Activated T-cell treated with anti-CD3 and anti-CD28 coated beads for 24 hours (primary cell): Measurements from ENCODE around the gene TMEM94.
"Not testable (repeated sequence)": the region's sequence is repeated elsewhere in the genome, so short reads cannot be mapped to it uniquely, and the experiment has no call there.

ENCODE experiments used
- DNase-seq: peaks from one replicate; pipeline ENCODE4 v3.0.0-alpha.2; 2020; ENCODE audit warnings: low read depth

The TMEM94 gene

DNA sequence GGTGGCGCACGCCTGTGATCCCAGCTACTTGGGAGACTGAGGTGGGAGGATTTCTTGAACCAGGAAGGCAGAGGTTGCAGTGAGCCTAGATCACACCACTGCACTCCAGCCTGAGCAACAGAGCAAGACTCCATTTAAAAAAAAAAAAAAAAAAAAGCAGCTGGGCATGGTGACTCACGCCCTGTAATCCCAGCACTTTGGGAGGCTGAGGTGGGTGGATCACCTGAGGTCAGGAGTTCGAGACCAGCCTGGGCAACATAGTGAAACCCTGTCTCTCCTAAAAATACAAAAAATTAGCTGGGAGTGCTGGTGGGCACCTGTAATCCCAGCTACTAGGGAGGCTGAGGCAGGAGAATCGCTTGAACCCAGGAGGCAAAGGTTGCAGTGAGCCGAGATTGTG is 10.5 kb upstream of the TMEM94 start:
- not testable (repeated sequence) for DNase-seq

DNA sequence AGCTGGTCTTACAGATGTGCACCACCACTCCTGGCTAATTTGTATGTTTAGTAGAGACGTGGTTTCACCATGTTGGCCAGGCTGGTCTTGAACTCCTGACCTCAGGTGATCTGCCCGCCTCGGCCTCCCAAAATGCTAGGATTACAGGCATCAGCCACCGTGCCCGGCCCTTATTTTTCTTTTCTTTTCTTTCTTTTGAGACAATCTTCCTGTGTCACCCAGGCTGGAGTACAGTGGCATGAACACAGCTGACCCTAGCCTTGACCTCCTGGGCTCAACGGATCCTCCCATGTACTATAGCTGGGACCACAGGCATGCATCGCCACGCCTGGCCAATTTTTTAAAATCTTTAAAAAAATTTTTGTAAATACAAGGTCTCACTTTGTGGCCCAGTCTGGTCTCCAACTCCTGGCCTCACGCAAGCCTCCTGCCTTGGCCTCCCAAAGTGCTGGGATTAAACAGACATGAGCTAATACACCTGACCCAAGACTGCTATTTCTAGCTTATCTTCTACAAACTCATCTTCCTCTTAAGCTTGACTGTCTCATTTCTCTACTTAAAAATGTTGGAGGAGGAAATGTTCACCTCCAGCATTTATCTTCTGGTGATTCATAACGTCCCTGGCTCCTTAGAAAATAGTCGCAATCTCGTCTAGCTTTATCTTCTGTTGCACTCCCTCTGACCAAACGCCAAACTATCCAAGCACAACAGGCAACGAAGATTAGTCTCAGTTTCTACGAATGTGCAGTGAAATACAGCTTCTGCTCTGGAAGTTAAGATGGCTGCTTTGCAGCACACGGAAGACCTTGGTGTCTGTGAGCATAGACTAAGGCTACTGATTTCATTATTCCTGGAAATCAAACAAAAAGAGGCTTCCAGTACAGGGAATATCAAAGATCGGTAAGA is 8.2 kb upstream of the TMEM94 start:
- DNase-seq, result no peak

DNA sequence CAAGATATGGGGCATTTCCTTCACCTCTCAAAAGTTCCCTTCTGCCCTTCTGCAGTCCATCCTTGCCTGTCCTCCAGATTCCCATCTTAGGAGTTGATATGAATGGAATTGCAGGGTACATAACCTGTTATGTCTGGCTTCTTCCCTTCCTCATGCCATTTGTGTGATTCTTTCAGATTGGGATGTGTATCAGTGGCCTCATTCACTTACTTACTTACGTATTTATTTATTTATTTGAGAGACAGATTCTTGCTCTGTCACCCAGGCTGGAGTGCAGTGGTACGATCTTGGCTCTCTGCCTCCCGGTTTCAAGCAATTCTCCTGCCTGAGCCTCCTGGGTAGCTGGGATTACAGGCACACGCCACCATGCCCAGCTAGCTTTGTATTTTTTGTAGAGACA is 6.2 kb upstream of the TMEM94 start:
- DNase-seq, result no peak

DNA sequence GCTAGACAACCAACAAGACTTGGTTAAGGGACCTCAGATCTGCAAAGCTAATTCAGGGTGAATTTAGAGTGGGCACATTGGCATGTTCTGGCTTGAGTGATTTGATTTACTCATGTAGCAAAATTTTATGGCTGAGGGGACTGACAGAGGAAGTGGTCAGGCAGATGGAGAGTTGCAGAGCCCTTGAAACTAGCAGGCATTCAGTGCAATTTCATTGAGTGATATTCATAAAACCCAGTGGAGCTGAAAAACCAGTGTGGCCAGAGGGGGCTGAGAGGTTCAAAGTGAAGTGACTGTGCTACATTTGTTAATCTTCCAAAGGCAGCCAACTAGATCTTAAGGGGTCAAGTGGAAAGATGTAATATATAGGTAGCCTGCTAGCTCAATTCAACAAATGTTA is 2.2 kb upstream of the TMEM94 start:
- DNase-seq, result no peak

DNA sequence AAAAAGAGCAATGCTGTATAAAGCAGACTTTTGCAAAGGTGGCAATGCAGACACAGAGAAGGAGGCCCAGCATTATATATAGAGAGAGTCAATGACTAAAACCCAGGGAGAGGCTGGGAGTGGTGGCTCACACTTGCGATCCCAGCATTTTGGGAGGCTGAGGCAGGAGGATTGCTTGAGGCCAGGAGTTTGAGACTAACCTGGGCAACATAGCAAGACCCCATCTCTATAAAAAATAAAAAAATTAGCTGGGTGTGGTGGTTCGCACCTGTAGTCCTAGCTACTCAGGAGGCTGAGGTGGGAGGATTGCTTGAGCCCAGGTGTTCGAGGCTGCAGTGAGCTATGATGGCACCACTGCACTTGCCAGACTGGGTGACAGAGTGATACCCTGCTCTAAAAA is 1.8 kb upstream of the TMEM94 start:
- DNase-seq, result not testable (repeated sequence)

DNA sequence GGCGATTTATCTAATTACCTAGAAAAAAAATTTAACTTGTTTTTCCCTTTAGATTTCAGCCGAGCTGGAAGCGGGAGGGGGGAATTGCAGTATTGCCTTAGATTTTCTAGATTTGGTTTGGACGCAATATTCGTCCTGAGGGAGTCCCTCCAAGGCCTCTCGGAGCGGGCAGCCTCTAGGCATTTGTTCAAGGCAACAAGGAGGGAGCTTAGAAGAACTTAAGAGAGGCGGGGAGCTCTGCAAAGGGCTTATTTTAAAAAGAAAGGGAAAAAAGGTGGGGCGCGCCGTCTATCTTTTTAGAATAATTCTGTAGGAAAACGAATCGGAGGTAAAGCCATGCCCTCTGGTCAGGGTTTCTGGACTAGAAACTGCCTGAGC is 407 bp upstream of the TMEM94 start:
- no peak for DNase-seq

DNA sequence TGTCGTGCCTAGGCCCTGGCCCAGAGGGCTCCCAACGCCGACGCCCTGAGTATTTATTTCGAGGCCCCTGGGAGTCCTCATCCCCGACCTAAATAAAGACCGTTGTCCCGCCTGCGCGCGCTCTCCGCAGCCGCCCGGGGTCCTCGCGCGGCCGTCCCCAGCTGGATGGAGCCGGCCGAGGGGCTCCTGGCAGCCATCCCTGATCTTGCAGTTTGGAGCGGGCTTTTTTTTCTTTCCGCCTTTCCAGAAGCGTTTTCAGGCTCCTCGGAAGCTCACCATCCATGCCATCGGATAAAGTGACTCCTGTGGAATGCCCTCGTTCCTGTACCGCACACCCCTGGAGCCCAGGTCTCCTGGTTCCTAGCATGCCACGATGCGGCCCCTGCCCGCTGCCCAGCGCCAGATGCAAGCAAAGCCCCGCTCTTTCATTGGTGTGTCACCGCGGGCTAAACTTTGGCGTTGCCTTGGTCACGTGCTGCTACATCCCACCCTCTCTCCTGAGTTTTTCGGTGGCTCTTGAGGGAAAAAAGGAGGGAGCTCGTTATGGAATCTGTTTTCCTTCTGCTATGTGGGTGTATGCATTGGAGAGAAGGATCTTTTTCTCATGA is 716 bp downstream of the TMEM94 start:
- no peak for DNase-seq

DNA sequence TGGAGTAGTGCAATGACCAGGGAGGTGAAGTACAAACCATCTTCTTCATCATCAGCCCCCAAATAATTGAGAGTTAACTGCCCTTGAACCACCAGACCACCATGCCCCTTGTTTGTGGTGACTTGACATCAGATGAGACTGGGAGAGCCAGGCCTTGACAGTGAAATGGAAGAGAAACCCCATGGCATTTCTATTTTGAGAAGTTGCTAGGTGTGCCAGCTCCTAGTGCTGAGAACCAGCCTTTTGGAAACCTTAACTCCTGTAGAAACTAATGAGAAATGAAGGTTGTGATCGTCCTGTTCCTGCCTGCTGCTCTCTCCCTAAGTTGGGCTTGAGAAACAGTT is 2.8 kb downstream of the TMEM94 start:
- no peak for DNase-seq

DNA sequence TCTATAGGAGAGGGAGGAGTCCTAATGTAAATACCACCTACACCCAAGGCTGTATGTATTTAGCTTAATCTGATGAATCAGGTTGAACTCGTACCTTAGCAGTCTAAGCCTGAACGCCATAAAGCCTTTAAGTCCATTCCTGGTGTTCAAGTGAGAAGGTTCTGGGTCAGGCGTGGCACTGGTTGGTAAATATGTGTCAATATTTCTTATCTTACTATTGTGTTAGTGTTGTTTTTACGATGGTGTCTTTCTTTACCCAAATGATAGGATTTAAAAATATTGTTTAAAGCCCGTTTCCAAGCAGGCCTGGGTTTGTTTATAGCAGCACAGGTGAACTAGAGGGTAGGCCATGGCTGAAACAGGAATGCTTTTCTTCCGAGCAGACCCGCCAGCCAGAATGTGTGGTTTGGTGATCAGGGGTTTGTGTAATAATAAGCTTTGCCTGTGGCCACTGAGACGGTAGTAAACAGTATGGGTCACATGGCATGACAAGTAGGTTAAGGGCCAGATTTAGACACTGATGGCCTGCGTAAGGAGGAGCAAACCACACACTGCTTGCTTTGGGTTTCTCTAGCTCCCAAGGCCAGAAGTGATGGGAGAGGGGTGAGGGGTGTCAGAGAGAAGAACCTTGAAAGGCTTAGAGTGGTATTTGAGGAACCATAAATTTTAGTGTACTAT is 3.3 kb downstream of the TMEM94 start:
- DNase-seq, result no peak

DNA sequence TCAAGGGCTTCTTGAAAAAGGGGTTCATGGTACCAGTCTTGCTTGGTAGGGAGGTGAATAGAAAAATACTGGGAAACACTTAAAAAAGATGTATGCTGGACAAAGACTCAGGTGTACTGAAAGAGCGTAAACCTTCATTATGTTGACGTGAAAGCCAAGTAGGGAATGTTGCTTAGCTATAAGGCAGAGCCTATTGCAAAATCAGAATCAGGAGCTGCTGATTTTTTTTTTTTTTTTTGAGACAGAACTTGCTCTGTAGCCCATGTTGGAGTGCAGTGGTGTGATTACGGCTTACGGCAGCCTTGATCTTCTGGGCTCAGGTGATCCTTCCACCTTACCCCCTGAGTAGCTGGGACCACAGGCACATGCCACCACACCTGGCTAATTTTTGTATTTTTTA is 3.9 kb downstream of the TMEM94 start:
- DNase-seq, result no peak

DNA sequence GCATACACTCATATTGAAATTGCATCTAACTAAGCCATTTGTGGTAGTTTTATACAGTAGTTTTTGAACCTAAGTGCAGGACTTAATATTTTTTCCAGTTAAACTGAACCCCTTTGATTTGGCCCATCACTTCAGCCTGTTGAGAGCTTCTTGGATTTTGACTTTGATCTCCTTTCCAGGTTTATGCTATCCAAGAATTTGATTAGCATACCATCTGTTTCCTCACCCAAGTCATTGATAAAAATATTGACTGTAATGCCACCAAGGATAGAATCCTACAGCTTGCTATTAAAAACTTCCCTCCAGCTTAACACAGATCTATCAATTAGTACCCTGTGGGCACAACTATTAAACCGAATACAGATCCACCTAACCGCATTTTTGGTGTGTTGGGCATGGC is 7.2 kb downstream of the TMEM94 start:
- DNase-seq, result no peak

DNA sequence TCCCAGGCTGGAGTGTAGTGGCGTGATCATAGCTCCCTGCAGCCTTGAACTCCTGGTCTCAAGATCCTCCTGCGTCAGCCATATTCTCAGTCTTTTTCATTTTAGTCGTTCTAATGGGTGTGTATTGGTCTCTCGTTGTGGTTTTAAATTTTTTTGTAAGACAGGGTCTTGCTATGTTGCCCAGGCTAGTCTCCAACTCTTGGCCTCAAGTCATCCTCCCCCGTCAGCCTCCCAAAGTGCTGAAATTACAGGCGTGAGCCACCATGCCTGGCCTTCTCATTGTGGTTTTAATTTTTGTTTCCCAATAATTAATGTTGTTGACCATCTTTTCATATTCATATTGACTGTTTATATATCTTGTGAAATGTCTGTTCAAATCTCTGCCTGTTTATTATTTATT is 8.6 kb downstream of the TMEM94 start:
- no peak for DNase-seq

DNA sequence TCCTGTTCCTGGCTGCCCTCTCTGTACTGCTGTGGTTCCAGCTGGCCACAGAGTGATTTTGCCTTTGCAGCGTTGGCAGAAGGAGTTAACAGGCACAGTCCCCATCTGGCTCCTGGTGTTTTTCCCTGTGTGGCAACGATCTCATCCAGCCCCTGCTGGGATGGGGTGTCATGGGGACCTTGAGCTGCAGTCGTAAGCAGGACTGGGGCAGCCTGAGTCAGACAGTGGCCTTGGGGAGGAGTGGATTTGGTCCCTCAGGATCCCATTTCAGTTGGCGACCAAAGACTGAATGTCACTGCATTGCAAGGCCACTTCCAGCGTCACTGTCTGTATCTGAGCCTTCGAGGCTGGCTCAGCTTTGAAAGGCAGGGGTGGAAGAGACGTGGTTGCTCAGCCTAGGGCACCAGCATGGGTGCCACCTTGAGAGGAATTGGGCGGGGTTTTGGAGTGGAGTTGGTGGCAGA is 11.9 kb downstream of the TMEM94 start:
- DNase-seq, result no peak

DNA sequence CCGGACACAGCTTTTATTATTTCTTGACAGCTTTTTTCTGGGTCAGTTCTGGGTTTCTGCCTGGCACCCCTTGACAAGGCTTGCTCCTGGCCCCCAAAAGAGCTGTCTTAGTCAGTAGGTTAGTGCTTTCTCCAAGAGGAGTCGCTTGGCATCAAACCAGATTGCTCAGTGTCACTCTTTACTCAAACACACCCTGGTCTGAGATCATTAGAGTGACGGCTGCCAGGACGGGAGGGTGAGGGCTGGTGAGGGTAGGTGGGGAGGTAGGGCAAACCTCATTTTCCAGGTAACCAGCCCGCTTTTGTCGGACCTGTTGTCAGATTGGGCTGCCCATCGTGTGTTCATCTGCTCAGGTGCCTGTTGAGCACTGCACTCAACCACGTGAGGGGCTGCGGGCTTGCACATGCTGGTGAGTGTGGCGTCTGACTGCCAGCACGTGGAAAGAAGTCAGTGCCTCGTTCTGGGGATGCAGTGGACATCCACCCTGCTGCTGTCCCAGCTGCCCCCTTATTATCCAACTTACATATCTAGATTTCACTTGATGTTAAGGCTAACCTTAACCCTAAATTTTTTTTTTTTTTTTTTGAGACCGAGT is 12.4 kb downstream of the TMEM94 start:
- no peak for DNase-seq

DNA sequence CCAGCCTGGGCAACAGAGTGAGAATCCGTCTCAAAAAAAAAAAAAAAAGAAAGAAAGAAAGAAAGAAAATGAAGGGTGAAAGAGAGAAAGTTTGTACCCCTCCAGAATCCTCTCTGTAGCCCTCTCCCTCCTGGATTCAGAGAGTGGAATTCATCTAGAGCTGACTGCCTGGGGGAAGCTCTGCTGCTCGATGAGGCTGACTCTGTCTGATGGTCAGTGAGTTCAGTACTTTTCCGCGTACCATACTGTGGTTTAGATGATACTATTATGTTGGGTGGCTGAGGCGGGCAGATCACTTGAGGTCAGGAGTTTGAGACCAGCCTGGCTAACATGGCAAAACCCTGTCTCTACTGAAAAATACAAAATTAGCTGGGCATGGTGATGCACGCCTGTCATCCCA is 14.8 kb downstream of the TMEM94 start:
- no peak for DNase-seq

DNA sequence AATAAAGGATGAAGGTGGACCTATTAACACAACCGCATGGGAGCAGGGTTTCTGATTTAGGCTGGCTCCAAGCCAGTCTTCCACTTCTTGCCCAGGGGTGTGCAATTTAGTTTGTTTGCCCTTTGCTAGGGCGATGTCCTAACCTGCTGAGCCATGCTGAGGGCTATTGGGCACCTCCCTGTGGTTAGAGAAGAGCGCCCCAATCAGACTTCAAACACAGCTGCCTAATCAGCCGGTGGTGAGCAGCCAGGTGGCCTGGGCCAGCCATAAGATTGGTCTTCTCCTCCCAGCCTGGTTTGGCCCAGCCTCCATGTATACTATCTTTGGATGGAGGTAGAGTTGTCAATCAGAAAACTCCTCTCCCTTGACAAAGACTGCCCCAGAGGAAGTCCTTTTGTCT is 15.7 kb downstream of the TMEM94 start:
- DNase-seq, result no peak

DNA sequence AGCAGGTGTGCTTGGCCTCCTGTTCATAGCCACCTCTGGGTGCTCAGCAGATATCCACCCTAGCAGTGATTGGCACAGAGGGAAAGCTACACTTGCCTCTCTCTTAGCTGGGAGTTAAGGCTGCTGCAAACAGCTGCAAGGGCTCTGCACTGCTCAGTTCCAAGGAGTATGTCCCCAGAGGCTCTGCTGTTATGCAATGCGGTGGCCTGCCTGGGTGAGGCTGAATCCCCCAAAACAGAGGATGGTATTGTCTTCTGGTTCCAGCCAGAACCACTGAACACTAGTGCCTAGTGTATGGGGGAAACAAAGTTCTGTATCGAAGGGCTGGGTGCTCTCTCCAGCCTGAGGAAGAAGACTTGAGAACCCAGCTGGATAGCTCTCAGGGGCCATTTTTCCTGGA is 16.8 kb downstream of the TMEM94 start:
- no peak for DNase-seq

DNA sequence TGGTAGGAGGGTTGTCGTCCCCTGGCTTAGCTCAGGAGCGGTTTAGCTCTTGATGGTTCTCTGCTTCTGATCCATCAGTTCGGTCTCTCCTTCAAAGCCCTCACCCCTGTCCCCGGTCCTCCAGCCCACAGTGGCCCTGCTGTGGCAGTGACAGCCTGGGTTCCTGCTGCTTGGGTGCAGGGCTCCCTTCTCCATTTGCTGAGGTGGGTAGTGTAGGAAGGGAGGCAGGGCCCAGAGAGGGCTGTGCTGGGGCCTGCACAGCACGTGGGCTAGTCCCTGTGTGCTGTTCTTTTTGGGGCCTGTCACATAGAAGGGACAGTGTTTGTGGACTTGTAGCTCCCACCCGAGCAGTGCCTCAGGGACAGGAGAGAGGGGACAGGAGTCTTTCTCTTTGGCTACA is 18.3 kb downstream of the TMEM94 start:
- no peak for DNase-seq

DNA sequence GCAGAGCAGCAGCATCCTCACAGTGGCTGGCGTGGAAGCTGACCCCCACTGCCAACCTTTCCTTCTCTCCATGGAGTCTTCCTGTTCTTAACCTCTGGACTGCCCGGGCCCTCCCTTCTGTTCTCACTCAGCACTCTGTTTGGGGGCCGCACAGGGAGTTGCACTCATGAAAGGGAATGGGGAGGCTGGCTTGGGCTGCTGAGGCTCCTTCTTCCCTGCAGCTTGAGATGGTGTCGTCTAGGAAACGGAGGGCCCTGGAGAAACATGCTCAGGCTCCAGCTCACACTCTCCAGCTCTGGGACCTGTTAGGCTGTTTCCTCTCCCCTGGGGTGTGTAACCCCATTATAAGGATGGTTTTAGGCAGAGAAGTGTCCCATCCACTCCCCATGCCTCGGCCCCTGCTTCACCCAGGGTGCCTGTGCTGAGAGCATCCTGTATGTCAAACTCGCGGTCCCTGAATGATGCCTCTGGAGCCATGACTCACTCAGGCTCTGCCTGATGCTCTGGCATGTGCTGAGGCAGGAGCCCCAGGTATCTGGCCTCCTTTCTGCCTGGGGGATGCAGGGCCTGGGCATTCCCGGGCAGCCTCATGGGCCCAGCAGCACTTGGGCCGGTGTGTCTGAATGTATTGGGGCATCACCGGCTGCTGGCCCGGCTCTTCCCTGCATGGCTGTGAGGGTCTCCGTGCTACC is 18.9 kb downstream of the TMEM94 start:
- DNase-seq, result no peak

DNA sequence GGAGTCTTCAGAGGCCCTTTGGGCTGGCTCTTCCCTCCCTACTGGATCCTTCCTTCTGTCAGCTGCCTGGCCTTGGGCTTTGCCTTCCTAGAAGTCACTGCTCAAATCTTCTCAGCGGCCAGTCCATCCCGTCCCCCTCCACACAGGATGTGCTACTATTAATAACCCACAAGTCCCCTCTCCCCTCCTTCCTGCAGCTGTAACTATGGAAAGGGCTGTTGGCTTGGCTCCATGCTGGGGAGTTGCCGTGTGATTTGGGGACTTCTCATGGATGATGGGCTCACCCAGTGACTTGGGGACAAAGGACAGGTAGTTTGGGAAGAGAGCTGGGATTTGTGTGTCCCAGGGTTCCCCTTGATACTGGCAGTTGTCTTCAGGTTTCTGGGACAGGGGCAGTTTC is 19.4 kb downstream of the TMEM94 start:
- DNase-seq, result no peak

DNA sequence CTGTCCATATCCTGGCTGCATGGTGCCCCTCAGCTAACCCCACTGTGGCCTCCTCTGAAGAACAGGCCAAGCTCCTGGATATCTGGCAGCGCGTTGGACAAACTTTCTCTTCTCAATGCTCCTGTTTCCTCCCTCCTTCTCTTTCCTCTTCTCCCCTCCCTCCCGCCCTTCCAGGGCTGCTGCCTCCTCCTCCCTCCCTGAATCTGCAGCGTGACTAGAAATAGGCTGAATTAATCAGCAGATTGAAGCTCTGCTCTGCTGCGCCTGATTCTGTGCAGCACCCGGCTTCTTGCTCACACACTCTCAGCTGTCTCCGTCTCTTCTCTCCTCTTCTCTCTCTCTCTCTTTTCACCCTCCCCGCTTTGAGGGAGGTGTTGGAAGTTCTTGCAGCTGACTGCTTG is 19.8 kb downstream of the TMEM94 start:
- DNase-seq, result no peak

DNA sequence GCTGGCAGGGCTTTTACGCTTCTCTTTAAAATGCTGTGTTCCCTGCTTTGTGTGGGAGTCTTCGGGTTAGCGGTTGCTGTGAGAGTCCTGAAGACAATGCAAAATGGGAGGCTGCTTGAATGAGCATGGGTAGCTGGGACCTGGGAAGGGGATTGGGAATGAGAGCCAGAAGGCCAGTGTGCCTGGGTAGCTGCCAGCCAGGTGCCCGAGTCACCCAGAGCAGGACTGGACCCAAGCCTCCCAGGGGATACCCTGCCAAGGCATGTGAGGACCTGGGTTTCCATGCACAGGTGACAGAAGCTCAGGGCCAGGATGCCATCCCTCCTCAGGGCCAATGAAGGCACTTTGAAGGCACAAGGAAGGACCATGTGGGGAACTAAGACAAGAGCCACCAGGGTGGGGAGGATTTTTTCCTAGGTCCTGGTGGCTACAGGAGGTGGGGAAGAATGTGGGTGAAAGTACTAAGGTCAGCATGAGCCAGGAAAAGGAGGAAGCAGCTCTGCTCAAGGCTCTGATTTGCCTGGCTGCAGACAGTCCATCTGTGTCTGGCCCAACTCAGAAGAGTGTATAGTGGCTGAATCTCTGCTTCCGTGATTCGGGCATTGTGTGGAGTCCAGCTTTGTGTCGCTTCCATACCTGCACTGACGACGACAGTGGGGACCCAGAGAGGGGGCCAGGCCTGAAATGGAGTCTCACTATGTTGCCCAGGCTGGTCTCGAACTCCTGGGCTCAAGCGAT is 20.5 kb downstream of the TMEM94 start:
- DNase-seq, result no peak
